ENCODE measurements around the gene PTK6.
"Not testable (repeated sequence)": the region's sequence is repeated elsewhere in the genome, so short reads cannot be mapped to it uniquely, and the experiment has no call there.

- TF ChIP-seq ZNF560 (tag by site-specific recombination; IDR thresholded peaks at IDR 0.05; ENCODE audit: borderline replicate concordance); ZSCAN30 (tag by site-specific recombination; IDR thresholded peaks at IDR 0.05); ZNF701 (tag by site-specific recombination; IDR thresholded peaks at IDR 0.05); ZNF792 (tag by site-specific recombination; IDR thresholded peaks at IDR 0.05); CTCF (tag by site-specific recombination; IDR thresholded peaks at IDR 0.05); OSR2 (tag by site-specific recombination; IDR thresholded peaks at IDR 0.05); ZEB2 (tag by site-specific recombination; IDR thresholded peaks at IDR 0.05); TSHZ1 (tag by site-specific recombination; IDR thresholded peaks at IDR 0.05; ENCODE audit: borderline replicate concordance): not testable (repeated sequence)
Measured at GRCh38 chr20:63479695-63480419, 57.3 kb downstream of the PTK6 start.

Data from HEK293 (cell line).